Measurements from ENCODE around the gene ABCC4.

DNA sequence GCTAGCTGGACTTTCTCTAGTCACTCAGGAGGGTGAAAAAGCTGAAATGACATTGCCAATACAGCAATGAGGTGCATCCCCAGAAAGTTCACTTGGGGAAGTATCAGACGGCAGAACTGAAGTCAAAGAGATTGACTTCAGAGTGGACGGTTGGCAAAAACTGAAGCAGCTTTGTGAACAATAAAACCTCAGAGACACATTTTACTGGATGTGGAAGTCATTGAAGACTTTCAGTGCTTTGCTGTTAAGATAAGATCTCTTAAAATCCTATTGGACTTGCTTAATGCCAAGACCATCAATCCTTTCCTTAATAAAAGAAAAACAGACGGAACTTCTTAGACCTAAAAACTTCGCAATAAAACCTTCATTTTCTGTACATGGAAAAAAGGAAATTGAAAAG lies 103.7 kb downstream of the ABCC4 start:
- TF ChIP-seq SP2 (tag by site-specific recombination; IDR thresholded peaks at IDR 0.05) (no peak), REST (tag by site-specific recombination; IDR thresholded peaks at IDR 0.05) (no peak), ZNF239 (tag by site-specific recombination; IDR thresholded peaks at IDR 0.05) (no peak), ZNF341 (tag by site-specific recombination; IDR thresholded peaks at IDR 0.05; ENCODE audit: low read depth) (no peak), CTCF (tag by site-specific recombination; IDR thresholded peaks at IDR 0.05) (no peak), ZNF571 (tag by site-specific recombination; IDR thresholded peaks at IDR 0.05) (no peak), ZNF24 (tag by site-specific recombination; IDR thresholded peaks at IDR 0.05) (no peak)
- TF ChIP-seq, protein P1, sequence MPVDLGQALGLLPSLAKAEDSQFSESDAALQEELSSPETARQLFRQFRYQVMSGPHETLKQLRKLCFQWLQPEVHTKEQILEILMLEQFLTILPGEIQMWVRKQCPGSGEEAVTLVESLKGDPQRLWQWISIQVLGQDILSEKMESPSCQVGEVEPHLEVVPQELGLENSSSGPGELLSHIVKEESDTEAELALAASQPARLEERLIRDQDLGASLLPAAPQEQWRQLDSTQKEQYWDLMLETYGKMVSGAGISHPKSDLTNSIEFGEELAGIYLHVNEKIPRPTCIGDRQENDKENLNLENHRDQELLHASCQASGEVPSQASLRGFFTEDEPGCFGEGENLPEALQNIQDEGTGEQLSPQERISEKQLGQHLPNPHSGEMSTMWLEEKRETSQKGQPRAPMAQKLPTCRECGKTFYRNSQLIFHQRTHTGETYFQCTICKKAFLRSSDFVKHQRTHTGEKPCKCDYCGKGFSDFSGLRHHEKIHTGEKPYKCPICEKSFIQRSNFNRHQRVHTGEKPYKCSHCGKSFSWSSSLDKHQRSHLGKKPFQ (tag by site-specific recombination; IDR thresholded peaks at IDR 0.05): no peak
- TF ChIP-seq, protein P2, sequence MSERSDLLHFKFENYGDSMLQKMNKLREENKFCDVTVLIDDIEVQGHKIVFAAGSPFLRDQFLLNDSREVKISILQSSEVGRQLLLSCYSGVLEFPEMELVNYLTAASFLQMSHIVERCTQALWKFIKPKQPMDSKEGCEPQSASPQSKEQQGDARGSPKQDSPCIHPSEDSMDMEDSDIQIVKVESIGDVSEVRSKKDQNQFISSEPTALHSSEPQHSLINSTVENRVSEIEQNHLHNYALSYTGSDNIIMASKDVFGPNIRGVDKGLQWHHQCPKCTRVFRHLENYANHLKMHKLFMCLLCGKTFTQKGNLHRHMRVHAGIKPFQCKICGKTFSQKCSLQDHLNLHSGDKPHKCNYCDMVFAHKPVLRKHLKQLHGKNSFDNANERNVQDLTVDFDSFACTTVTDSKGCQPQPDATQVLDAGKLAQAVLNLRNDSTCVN (tag by site-specific recombination; optimal IDR thresholded peaks at IDR 0.05): no peak
